ENCODE measurements around the gene ATOX1.

- TF ChIP-seq CTCF (IDR thresholded peaks at IDR 0.05): no peak
- no peak for TF ChIP-seq POLR2A (IDR thresholded peaks at IDR 0.05)
Observed at GRCh38 chr5:151717416-151717815, 41.0 kb downstream of the ATOX1 start.
